H1 (cell line): ENCODE results near the gene SCNN1A. TPM values are rescaled to one million over a fixed set of nuclear protein-coding genes. Genes with fewer than 3 reads are reported as not detected.

Experiments
- CTCF ChIA-PET: fragments of 300-600 bp; sonication (Branson Sonifier 250); formaldehyde crosslinking; loops from one replicate; lab custom pipeline; 2021; ENCODE audit not compliant: partially characterized antibody; lab: Charles Lee
- POLR2A ChIA-PET: fragments of 300-600 bp; sonication (Branson Sonifier 250); formaldehyde crosslinking; loops from one replicate; lab custom pipeline; 2021; ENCODE audit warnings: inconsistent platforms; ENCODE audit not compliant: partially characterized antibody; lab: Charles Lee
- DNase-seq, 2 experiments: peaks; one replicate each; pipeline versions ENCODE4 v3.0.0 to v3.0.0-alpha.2; 2010 to 2022; ENCODE audit warnings: low spot score in 2 of 2, low read depth in 1 of 2, mixed read lengths in 1 of 2
- FAIRE-seq: peaks from 2 replicates; lab custom pipeline; 2011; peaks lifted over from hg19 to GRCh38; lab: Jason Lieb, UNC
- H2AFZ ChIP-seq: 2 replicates; pipeline ENCODE4 v1.8.1; 2012; ENCODE audit warnings: low read length, inconsistent platforms
- H2AK5ac ChIP-seq: 2 replicates; pipeline ENCODE4 v1.6.1; 2013; ENCODE audit warnings: low read depth, low read length
- H2BK120ac ChIP-seq: replicated peaks from 2 replicates; pipeline ENCODE3; 2013; ENCODE audit warnings: low read depth, low read length, inconsistent platforms
- H2BK12ac ChIP-seq: 2 replicates; pipeline ENCODE4 v1.6.1; 2013; ENCODE audit warnings: low read depth, low read length
- H2BK15ac ChIP-seq: 2 replicates; pipeline ENCODE4 v1.6.1; 2013; ENCODE audit warnings: low read length
- H2BK20ac ChIP-seq: 2 replicates; pipeline ENCODE4 v1.6.1; 2013; ENCODE audit warnings: low read length
- H2BK5ac ChIP-seq: 2 replicates; pipeline ENCODE4 v1.6.1; 2013; ENCODE audit warnings: low read depth, low read length
- H3K14ac ChIP-seq: 2 replicates; pipeline ENCODE4 v1.6.1; 2013; ENCODE audit warnings: inconsistent platforms; ENCODE audit not compliant: insufficient read length
- H3K18ac ChIP-seq: 2 replicates; pipeline ENCODE4 v1.6.1; 2013; ENCODE audit warnings: low read length; ENCODE audit errors: extremely low read depth
- H3K23ac ChIP-seq: 2 replicates; pipeline ENCODE4 v1.6.1; 2013; ENCODE audit warnings: inconsistent platforms; ENCODE audit not compliant: insufficient read length
- H3K23me2 ChIP-seq: 2 replicates; pipeline ENCODE4 v1.6.1; 2013; ENCODE audit warnings: low read depth, low read length
- H3K27ac ChIP-seq: 2 replicates; pipeline ENCODE4 v1.6.1; 2011; ENCODE audit warnings: low read depth, low read length, inconsistent platforms
- H3K27me3 ChIP-seq, 4 experiments: replicated peaks in 1 of 4; 1 replicate in 1 of 4; 2 replicates in 3 of 4; pipeline versions ENCODE4 v1.6.1 to v1.8.1; 2011 to 2013; ENCODE audit warnings: low read length in 3 of 4, mild to moderate bottlenecking in 3 of 4, inconsistent platforms in 2 of 4, mixed read lengths in 2 of 4, moderate library complexity in 1 of 4; ENCODE audit not compliant: control insufficient read depth in 3 of 4, insufficient read depth in 3 of 4; ENCODE audit errors: extremely low read depth in 1 of 4
- H3K36me3 ChIP-seq, 4 experiments: 2 replicates each; pipeline versions ENCODE4 v1.6.1 to v1.8.1; 2011 to 2013; ENCODE audit warnings: mild to moderate bottlenecking in 4 of 4, low read length in 3 of 4, moderate library complexity in 2 of 4, control low read depth in 1 of 4, inconsistent platforms in 1 of 4; ENCODE audit not compliant: insufficient read depth in 4 of 4, control insufficient read depth in 2 of 4
- H3K4ac ChIP-seq: replicated peaks from 2 replicates; pipeline ENCODE3; 2013; ENCODE audit warnings: low read length, low read depth, mixed read lengths, inconsistent platforms; ENCODE audit not compliant: insufficient read length
- H3K4me1 ChIP-seq, 4 experiments: replicated peaks in 1 of 4; 1 replicate in 1 of 4; 2 replicates in 3 of 4; pipeline versions ENCODE4 v1.6.1 to v1.8.1; 2011 to 2013; ENCODE audit warnings: low read length in 3 of 4, inconsistent platforms in 2 of 4, mixed read lengths in 1 of 4; ENCODE audit not compliant: insufficient read depth in 4 of 4, control insufficient read depth in 3 of 4
- H3K4me2 ChIP-seq, 2 experiments: 2 replicates each; pipeline versions ENCODE4 v1.6.1 to v1.8.1; 2011 to 2013; ENCODE audit warnings: low read depth in 2 of 2, low read length in 2 of 2, control low read depth in 1 of 2, inconsistent platforms in 1 of 2, mild to moderate bottlenecking in 1 of 2; ENCODE audit not compliant: insufficient read depth in 1 of 2
- H3K4me3 ChIP-seq, 4 experiments: fragments of 200-600, 300-600 bp in 1 of 4; sonication (generic), shearing (Covaris generic), sonication (Bioruptor Twin) in 1 of 4; 2 replicates each; pipeline versions ENCODE4 v1.5.1 to v1.8.1; 2011 to 2016; ENCODE audit warnings: low read length in 4 of 4, low read depth in 3 of 4, control low read depth in 2 of 4, inconsistent platforms in 2 of 4, mild to moderate bottlenecking in 2 of 4, mixed read lengths in 1 of 4, moderate library complexity in 1 of 4; ENCODE audit not compliant: insufficient read depth in 2 of 4; ENCODE audit errors: extremely low read depth in 1 of 4
- H3K56ac ChIP-seq: replicated peaks from 2 replicates; pipeline ENCODE3; 2013; ENCODE audit warnings: low read depth, mild to moderate bottlenecking, mixed read lengths, low read length, inconsistent platforms; ENCODE audit not compliant: insufficient read length
- H3K79me1 ChIP-seq: 2 replicates; pipeline ENCODE4 v1.6.1; 2013; ENCODE audit warnings: low read depth, low read length, control low read depth
- H3K79me2 ChIP-seq, 2 experiments: 2 replicates each; pipeline versions ENCODE4 v1.6.1 to v1.8.1; 2012 to 2013; ENCODE audit warnings: low read length in 2 of 2, mild to moderate bottlenecking in 2 of 2, inconsistent platforms in 1 of 2; ENCODE audit not compliant: insufficient read depth in 2 of 2, control insufficient read depth in 1 of 2
- H3K9ac ChIP-seq, 4 experiments: replicated peaks in 1 of 4; 1 replicate in 1 of 4; 2 replicates in 3 of 4; pipeline versions ENCODE4 v1.6.1 to v1.8.1; 2011 to 2013; ENCODE audit warnings: low read depth in 3 of 4, low read length in 3 of 4, control low read depth in 2 of 4, mild to moderate bottlenecking in 2 of 4, moderate library complexity in 2 of 4, inconsistent platforms in 1 of 4; ENCODE audit errors: extremely low read depth in 1 of 4
- H3K9me3 ChIP-seq, 2 experiments: 2 replicates each; pipeline versions ENCODE4 v1.6.1 to v1.8.1; 2012 to 2013; ENCODE audit warnings: mild to moderate bottlenecking in 2 of 2, moderate library complexity in 2 of 2, control low read depth in 1 of 2, inconsistent platforms in 1 of 2, low read depth in 1 of 2, low read length in 1 of 2, mixed read lengths in 1 of 2; ENCODE audit not compliant: insufficient read depth in 2 of 2
- H4K20me1 ChIP-seq, 2 experiments: replicated peaks in 1 of 2; 2 replicates each; pipeline versions ENCODE3 to v1.8.1; 2011 to 2013; ENCODE audit warnings: inconsistent platforms in 2 of 2, low read length in 2 of 2, mild to moderate bottlenecking in 1 of 2; ENCODE audit not compliant: insufficient read depth in 2 of 2, control insufficient read depth in 1 of 2
- H4K5ac ChIP-seq: 2 replicates; pipeline ENCODE4 v1.6.1; 2013; ENCODE audit warnings: low read length, low read depth, mixed read lengths, inconsistent platforms; ENCODE audit not compliant: insufficient read length
- H4K8ac ChIP-seq: 2 replicates; pipeline ENCODE4 v1.8.0; 2013; ENCODE audit warnings: mild to moderate bottlenecking, moderate library complexity, low read length, inconsistent platforms; ENCODE audit not compliant: insufficient read depth; ENCODE audit errors: extremely low read depth
- H4K91ac ChIP-seq: replicated peaks from 2 replicates; pipeline ENCODE3; 2013; ENCODE audit warnings: low read length, mixed read lengths, inconsistent platforms; ENCODE audit not compliant: insufficient read length
- CTCF ChIP-seq, 3 experiments: IDR thresholded peaks; 1 replicate in 2 of 3; 2 replicates in 1 of 3; pipeline versions ENCODE4 v1.5.1 to v1.6.1; 2011; ENCODE audit warnings: low read length in 3 of 3, mild to moderate bottlenecking in 3 of 3, inconsistent platforms in 2 of 3, low read depth in 1 of 3, moderate library complexity in 1 of 3; ENCODE audit not compliant: insufficient read depth in 1 of 3; ENCODE audit errors: control extremely low read depth in 1 of 3
- JUN ChIP-seq: IDR thresholded peaks from 2 replicates; pipeline ENCODE4 v1.6.1; 2011; ENCODE audit warnings: low read depth, mild to moderate bottlenecking, improper control_type of control experiment, low read length
- RAD21 ChIP-seq, 2 experiments: IDR thresholded peaks in 1 of 2; conservative IDR thresholded peaks in 1 of 2; 2 replicates each; pipeline ENCODE4 v1.6.1; 2011; ENCODE audit warnings: low read depth in 2 of 2, low read length in 2 of 2, improper control_type of control experiment in 1 of 2, inconsistent platforms in 1 of 2, mild to moderate bottlenecking in 1 of 2, moderate library complexity in 1 of 2
- WGBS, 2 experiments: shearing (Covaris generic) in 1 of 2; methylation state at CpG; one replicate each; pipeline versions ENCODE4 v1.1.6 to v1.1.7; 2013 to 2015; ENCODE audit warnings: low lambda C conversion rate in 2 of 2, mixed read lengths in 2 of 2, inconsistent platforms in 1 of 2, low coverage in 1 of 2, missing lambda C conversion rate in 1 of 2; ENCODE audit not compliant: insufficient replicate concordance in 2 of 2, insufficient coverage in 1 of 2, insufficient read length in 1 of 2; ENCODE audit errors: extremely low coverage in 1 of 2, missing lambda C conversion rate in 1 of 2; 5-methylcytosine and 5-hydroxymethylcytosine counted together
- polyA plus RNA-seq, 7 experiments: library from polyadenylated mRNA; depleted of rRNA in 3 of 7; stranded (reverse) in 5 of 7; unstranded in 2 of 7; fragments of >200 nt in 5 of 7; fragments of 200-250 nt in 2 of 7; gene quantifications; 1 replicate in 5 of 7; 2 replicates in 1 of 7; 4 replicates in 1 of 7; pipeline versions ENCODE4 v1.2.1 to v1.2.3, GENCODE V29; 2011 to 2013; ENCODE audit warnings: missing spikeins in 2 of 7, mixed read lengths in 2 of 7
- total RNA-seq: library from RNA; stranded (reverse); fragmentation: NEBNext Ultra II Directional; extraction: Animal tissue kit (Norgen Biotek cat#: 25700); gene quantifications from 2 replicates; pipeline ENCODE4 v1.2.1, GENCODE V29; 2021

Gene SCNN1A
- total and polyA plus RNA-seq, 2 of the 8 experiments (the other 6 are each of a cell fraction or from before 2014, with no cell fraction given): 85.5 to 156 TPM

- Histone ChIP-seq H3K23ac (no peak overlapping the region), H3K79me2 (no peaks in the 10 kb centered on the region), H2BK5ac (peak overlapping the region; percentile 73), H2AK5ac (0 out of 2 replicates have a peak overlapping the region, but pooled peaks have one; percentile 53), H3K56ac (no peak overlapping the region), H2AFZ (no peak overlapping the region), H4K8ac (peak overlapping the region; percentile 75; the same call in 1 of the 2 replicates), H3K79me1 (no peaks in the 10 kb centered on the region), H3K14ac (no peak overlapping the region), H3K18ac (no peak overlapping the region), H2BK15ac (no peak overlapping the region), H2BK120ac (no peak overlapping the region), H3K27ac (no peak overlapping the region), H2BK20ac (no peak overlapping the region), H2BK12ac (0 out of 2 replicates have a peak overlapping the region, but pooled peaks have one; percentile 9), H4K91ac (no peak overlapping the region), H3K4me3 (no peak overlapping the region)
- WGBS, 2 experiments: 93% methylated on average over 10 of the region's 10 CpGs; no CpG with 5 or more reads in 1 of the 2 experiments
- POLR2A ChIA-PET: interaction anchor here (0.7 to 10.6 kb wide), 16 partner anchors 11 to 116 kb away, joined by 3 to 141 read pairs (median 4); partner anchors contain the start of genes SCNN1A, TNFRSF1A and VAMP1
- no peak for DNase-seq
- TF ChIP-seq CTCF (IDR thresholded peaks at IDR 0.05; ENCODE audit: control extremely low read depth in 1 of 3, insufficient read depth in 1 of 3, low read depth in 1 of 3, low read length in 3 of 3): peak in 2 of 3 experiments; percentile 26 to 37; a peak in 2 of 4 replicates
- no peak for TF ChIP-seq JUN
- peak; percentile 20 to 32; a peak in 2 of 4 replicates for TF ChIP-seq RAD21 (IDR thresholded peaks at IDR 0.05 in 1 of 2, conservative IDR thresholded peaks at IDR 0.05 in 1 of 2; ENCODE audit: low read depth in 2 of 2, low read length in 2 of 2)
- TF ChIP-seq, all 59 proteins: peak for 2
- H3K9ac ChIP-seq: no peak overlapping the region
- no peaks in the 10 kb centered on the region for H3K23me2 ChIP-seq
- no peak overlapping the region for H4K5ac ChIP-seq
- no peak for FAIRE-seq
- peaks cover 0 to 2% of the 10 kb centered on the region in 2 experiments for H4K20me1 ChIP-seq
- no peaks in the 10 kb centered on the region for H3K9me3 ChIP-seq
- H3K27me3 ChIP-seq: no peaks in the 10 kb centered on the region
- H3K4me2 ChIP-seq: no peak overlapping the region
- peaks cover 0 to 9% (median 0%) of the 10 kb centered on the region in 4 experiments; a peak in 4 of 7 replicates for H3K4me1 ChIP-seq
- CTCF ChIA-PET: interaction anchor here (0.7 to 4.9 kb wide), 22 partner anchors 8 to 111 kb away, joined by 3 to 74 read pairs (median 8); partner anchors contain the start of genes LTBR, SCNN1A and TNFRSF1A
- peak overlapping the region; percentile 11 for H3K4ac ChIP-seq
- peaks cover 2 to 42% (median 11%) of the 10 kb centered on the region in 4 experiments; a peak in 7 of 8 replicates for H3K36me3 ChIP-seq
Observed at GRCh38 chr12:6354495-6355393, 20.6 kb downstream of the SCNN1A start.
